Stimulated activated CD4-positive, alpha-beta T cell treated with anti-CD3 and anti-CD28 coated beads, Interleukin-12 subunit alpha, Interleukin-12 subunit beta, amount 100 ng/mL, for 48 hours (primary cell): ENCODE results near the gene TMC1.

ENCODE experiments used
- DNase-seq, 3 donors: peaks; one replicate each; pipeline ENCODE4 v3.0.0-alpha.2; 2020; ENCODE audit warnings: low read depth in 2 of 3, low spot score in 1 of 3

TMC1 gene

GRCh38 chr9:72565535-72565934, 44.1 kb downstream of the TMC1 start:
- DNase-seq: no peak

DNA sequence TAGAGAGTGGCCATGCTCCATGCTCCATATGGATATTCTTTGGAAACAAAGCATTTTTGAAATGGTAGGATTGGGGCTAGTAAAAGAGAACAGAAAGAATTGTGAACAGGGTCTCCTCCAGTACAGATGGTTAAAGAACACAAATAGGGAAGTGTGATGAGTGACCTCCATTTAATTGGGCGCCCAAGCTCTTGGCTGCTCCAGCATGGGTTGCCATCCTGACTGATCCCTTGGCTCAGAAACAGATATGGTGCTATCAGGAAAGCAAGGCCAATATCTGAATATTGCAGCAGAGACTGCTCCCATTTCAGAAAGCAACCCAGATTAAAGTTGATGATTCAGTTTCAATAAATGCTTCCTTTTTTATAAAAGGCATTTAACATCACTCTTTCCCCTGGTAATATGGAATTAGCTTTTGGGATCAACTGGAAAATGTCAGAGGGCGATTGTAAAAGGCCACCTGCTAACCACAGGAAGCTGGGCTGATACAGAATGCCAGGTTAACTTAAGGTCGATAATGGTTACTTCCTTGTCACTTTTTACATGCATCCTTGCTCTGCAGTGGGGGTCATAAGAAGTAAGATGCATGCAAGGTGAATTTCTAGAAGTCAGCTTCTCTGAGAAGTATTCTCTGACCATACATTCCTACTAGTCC, 52.9 kb downstream of the TMC1 start:
- no peak for DNase-seq

GRCh38 chr9:72575666-72576065, 54.3 kb downstream of the TMC1 start:
- no peak for DNase-seq

- DNase-seq: no peak
Measured at GRCh38 chr9:72576087-72576486, 54.7 kb downstream of the TMC1 start.

DNA sequence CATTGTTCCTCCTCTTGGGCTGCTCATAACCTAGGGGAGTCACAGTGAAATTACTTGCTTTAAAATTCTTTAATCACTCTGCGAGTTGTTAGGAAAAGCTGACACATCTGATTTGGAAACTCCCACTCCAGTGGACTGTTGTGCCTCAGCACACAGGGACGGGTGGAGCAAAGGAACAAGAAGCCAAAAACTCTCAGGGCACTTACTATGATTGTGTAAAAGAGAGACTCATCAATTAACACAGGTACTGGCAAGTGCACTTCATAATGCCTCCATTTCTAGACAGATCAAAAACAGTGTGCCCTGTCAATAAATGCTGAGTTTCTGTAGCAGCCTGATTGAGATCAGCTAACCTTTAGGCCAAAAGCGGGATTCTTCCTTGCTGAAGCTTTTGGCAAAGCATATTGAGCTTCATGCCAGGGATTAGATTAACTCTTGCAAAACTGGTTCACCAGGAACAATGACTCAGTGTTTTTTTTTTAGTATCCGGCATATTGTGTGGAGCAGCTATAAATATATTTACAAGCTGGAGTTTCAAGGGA, 55.9 kb downstream of the TMC1 start:
- no peak for DNase-seq

GRCh38 chr9:72579190-72579589, 57.8 kb downstream of the TMC1 start:
- DNase-seq: no peak

DNA sequence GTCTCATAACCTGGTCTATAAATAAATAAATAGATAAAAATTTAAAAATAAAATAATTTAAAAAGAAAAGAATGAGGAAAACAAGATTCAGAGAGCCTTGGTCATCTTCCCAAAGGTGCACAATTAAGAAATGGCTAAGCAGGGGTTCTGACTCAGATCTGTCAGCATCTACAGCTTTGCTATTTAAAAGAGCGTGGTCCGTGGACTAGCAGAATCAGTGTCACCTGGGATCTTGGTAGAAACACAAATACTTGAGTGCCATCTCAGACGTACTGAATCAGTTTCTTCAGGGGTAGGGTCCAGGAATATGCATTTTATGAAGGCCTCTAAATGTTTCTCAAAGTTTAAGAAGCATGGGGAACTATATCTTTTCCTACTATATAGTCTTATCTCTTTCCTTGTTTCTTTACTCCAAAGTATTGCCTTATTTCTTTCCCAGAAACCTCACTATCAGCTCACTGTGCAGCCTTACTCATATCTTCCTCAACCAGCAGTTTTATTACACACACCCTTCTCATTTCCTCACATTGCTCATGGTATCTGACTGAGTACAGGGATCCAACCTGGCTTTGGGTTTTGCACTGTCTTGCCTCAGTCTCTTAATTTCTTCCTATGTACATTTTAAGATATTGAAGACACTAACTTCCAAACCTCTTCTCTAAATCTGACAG, 58.6 kb downstream of the TMC1 start:
- DNase-seq: no peak

DNA sequence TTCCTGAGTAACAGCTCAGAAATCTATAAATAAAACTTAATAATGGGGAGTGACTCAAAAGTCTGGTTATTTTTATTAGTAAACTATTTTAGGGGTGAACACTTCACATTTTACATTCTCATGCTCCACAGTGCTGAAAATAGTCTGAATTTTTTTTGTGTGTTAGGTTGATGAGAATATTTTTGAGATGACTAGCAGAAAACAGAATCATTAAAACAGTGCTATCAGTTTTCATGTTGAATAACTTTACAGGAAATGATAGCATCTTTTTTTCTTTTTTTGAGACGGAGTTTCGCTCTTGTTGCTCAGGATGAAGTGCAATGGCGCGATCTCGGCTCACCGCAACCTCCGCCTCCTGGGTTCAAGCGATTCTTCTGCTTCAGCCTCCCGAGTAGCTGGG, 60.3 kb downstream of the TMC1 start:
- DNase-seq: no peak

GRCh38 chr9:72583370-72583769, 62.0 kb downstream of the TMC1 start:
- DNase-seq: no peak

- DNase-seq: no peak
Measured at GRCh38 chr9:72586388-72587130, 65.2 kb downstream of the TMC1 start.

- no peak for DNase-seq
Measured at GRCh38 chr9:72588336-72588735, 66.9 kb downstream of the TMC1 start.

DNA sequence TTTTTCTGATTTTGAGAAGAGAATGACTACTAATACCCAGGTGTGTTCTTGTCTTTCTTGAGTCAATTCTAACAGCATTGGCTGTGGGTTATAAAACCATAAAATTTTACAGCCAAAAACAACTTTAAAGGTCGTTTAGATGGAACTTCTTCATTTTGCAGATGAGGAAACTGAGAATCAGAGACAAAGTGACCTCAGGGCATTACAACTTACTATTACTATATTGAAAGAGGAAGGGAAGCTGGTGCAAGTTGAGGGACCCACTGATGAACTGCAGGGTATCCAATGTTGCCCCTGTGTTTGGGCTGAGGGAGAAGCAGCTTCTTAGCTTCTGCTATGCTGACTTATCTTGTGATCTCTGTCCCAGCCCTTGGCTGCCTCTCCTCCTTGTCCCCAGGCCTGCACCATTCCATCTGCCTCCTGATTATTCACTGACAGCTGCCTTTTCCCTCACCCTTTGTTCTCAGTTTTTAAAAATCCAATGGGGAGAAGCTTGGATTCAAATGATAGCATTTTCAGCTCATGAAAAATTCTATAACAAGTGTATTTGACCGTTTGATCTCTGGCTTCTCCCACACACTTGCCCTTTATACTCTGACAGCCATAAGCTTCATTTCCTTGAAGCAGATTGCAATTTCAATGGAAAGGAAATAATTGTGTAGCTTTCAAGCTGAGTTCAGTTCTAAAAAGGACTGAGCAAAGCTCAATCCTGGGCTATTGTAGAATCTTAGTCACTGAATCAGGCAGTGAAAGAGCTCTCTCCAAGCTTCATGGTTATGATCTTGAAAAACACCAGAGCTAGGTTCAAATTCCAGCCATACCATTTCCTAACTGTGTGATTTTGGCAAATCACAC, 68.5 kb downstream of the TMC1 start:
- no peak for DNase-seq

DNA sequence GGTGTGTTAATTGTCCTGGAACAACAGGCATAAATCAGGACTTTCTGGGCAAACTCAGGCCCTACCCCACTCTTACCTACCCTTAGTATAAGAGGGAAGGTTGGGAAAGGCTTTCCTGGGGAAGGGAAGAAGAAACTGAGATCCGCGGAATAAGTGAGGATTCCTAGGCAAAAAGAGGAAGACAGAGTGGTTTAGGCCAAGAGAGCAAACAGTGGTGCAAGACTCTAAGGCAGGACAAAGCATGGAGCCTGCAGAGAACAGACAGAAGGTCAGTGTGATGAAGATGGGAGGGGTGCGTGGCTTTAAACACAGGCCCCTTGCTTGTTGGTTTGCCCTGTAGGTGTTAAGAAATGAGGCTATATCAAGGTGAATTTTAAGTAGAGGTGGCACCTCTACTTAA, 69.4 kb downstream of the TMC1 start:
- DNase-seq: no peak

- peak in 1 of 3 donors; percentile 36 for DNase-seq
Measured at GRCh38 chr9:72592502-72593403, 71.3 kb downstream of the TMC1 start.

DNA sequence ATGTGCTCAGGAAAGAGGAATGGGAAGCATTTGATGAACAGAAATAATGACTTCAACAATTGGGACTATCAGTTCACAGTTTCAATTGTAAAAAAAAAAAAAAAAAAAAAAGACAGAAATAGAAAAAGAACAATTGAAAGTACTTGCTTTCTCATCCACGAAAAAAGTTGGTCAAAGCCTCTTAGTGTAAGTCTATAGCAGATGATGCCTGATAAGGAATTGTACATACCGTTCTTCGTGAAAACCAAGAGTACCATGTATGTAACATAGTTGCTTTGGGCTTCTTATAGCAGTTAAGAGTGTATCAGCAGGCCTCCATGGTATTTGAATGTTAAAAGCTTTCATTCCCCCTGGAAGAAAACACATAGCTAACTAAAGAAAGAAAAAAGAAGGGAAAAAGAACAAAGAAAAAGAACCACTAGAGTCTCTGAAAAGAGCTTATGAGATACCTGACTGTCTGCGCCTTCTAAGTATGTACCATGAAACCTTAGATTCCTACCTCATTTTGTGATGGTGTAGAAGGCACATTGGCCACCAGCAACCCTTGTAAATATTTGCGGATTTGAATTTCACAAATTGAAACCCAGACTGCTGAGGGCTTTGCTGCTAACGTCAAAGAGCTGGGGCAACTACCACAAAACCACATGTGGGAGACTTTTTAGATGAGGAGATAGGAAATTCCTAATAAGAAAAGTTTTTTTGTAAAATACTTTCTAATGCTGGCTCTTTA, 75.2 kb downstream of the TMC1 start:
- DNase-seq: no peak

DNA sequence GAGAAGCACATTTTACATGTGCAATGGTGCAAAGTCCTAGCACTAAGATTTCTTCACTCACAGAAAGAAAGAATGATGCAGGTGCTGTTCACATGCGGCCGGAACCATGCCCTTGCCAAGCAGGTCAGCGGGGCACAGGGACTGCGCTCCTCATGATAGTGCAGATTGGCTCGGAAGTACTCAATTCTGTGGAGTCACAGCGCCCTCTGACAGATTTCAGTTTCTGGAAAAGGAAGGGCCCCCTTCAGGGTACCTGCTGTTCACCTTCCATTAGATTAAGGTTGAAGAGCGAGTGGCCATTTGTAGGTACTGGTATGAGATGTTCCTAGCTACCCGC, 75.7 kb downstream of the TMC1 start:
- no peak for DNase-seq

- no peak for DNase-seq
Measured at GRCh38 chr9:72597601-72598000, 76.2 kb downstream of the TMC1 start.

DNA sequence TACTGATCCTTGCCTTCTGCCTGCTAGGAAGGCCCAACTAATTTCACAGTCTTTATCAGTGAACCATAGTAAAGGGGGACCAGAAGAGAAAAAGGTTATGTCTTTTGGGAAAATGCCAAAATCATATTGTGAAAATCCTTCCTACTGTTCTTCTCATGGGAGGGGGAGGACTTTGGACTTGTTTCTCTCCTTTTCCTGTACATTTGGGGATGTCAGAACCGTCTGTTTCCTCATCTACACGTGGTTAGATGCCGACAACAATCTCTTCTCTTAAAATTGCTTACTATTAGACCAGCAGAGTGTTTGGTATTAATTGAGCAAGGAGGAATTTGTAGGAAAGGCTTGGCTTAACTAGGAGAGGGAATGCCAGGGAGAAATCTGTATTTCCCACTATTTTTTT, 77.2 kb downstream of the TMC1 start:
- no peak for DNase-seq

DNA sequence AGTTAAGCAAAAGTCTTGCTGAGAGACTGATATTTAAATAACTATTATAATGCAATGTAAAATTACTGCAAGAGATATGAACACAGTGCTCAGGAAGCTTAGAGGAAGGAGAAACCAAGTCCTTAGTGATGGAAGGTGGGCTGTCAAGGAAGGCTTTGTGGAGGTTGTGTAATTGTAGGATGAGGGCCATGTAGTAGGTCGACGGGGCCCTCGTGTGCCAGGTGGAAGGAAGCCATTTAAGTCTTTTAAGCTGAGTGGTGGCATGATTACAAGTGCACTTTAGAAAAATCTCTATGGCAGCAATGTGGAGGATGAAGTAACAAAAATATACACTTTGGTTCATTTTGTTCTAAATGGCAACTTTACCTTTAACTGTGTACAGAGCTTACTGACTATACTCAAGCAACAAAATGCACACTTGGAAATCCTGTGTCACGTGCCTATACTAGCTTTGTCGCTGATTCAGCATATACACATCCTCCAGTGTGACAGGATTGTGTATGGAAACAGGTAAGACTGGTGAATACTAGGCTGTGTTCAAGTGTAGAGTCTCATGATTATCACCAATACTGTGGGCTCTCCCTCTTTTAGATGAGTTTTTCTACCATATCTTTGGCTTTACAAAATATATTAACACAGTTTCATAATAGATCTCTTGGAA, 78.6 kb downstream of the TMC1 start:
- DNase-seq: no peak
